HG02981 (cell line): Measurements from ENCODE around the gene ACVRL1.
"Not testable (repeated sequence)": the region's sequence is repeated elsewhere in the genome, so short reads cannot be mapped to it uniquely, and the experiment has no call there.

Experiments
- ATAC-seq: cut with Tn5 transposase; IDR thresholded peaks from one replicate; pipeline ENCODE4 v1.9.1; 2021; ENCODE audit warnings: mild to moderate bottlenecking, moderate library complexity; ENCODE audit not compliant: unreplicated experiment

The ACVRL1 gene

GRCh38 chr12:51873251-51873994, 33.9 kb upstream of the ACVRL1 start:
- ATAC-seq, result no peak

- no peak for ATAC-seq
Measured at GRCh38 chr12:51874000-51874399, 33.3 kb upstream of the ACVRL1 start.

GRCh38 chr12:51874486-51874885, 32.8 kb upstream of the ACVRL1 start:
- ATAC-seq, result no peak

GRCh38 chr12:51879102-51879501, 28.2 kb upstream of the ACVRL1 start:
- ATAC-seq, result no peak

GRCh38 chr12:51883295-51883694, 24.0 kb upstream of the ACVRL1 start:
- no peak for ATAC-seq

GRCh38 chr12:51883998-51884675, 23.2 kb upstream of the ACVRL1 start:
- no peak for ATAC-seq

GRCh38 chr12:51884676-51885229, 22.6 kb upstream of the ACVRL1 start:
- ATAC-seq, result no peak

- ATAC-seq, result not testable (repeated sequence)
Measured at GRCh38 chr12:51885294-51886020, 21.8 kb upstream of the ACVRL1 start.

- no peak for ATAC-seq
Measured at GRCh38 chr12:51886021-51886710, 21.1 kb upstream of the ACVRL1 start.

- ATAC-seq, result no peak
Measured at GRCh38 chr12:51887476-51888315, 19.6 kb upstream of the ACVRL1 start, which contains the start of gene ANKRD33. Gene ANKRD33 (plus strand): TSS chr12:51888103. CDS start chr12:51888187, 84 bp downstream.

GRCh38 chr12:51888316-51889215, 18.7 kb upstream of the ACVRL1 start:
- ATAC-seq, result no peak

- ATAC-seq, result no peak
Measured at GRCh38 chr12:51889216-51890132, 17.8 kb upstream of the ACVRL1 start.

- ATAC-seq, result no peak
Measured at GRCh38 chr12:51890133-51890464, 17.2 kb upstream of the ACVRL1 start.

GRCh38 chr12:51890511-51891171, 16.7 kb upstream of the ACVRL1 start:
- ATAC-seq, result no peak

- no peak for ATAC-seq
Measured at GRCh38 chr12:51891843-51892242, 15.5 kb upstream of the ACVRL1 start.

- ATAC-seq, result no peak
Measured at GRCh38 chr12:51893786-51894185, 13.5 kb upstream of the ACVRL1 start.

- no peak for ATAC-seq
Measured at GRCh38 chr12:51895378-51896135, 11.7 kb upstream of the ACVRL1 start.
